Panc1 (cell line): ENCODE measurements around the gene CELF1.

Experiments used
- CTCF ChIP-seq: fragments of 450-650 bp; IDR thresholded peaks from 2 replicates; pipeline ENCODE4 v1.5.1; 2017; ENCODE audit warnings: mild to moderate bottlenecking
- POLR2AphosphoS5 ChIP-seq: IDR thresholded peaks from 2 replicates; pipeline ENCODE4 v1.6.1; 2012; ENCODE audit warnings: mild to moderate bottlenecking, low read depth, low read length, moderate library complexity
- SIN3A ChIP-seq: IDR thresholded peaks from 2 replicates; pipeline ENCODE4 v1.6.1; 2012; ENCODE audit warnings: low read depth, mild to moderate bottlenecking, low read length, moderate library complexity, borderline replicate concordance; ENCODE audit not compliant: insufficient read depth

- TF ChIP-seq POLR2AphosphoS5 (no peak), SIN3A (no peak), CTCF (no peak)
Observed at GRCh38 chr11:47518212-47518964, 34.5 kb downstream of the CELF1 start.
